Stimulated activated naive CD4-positive, alpha-beta T cell (primary cell): Measurements from ENCODE around the gene LMO2.

ENCODE experiments used
- DNase-seq, 6 experiments: peaks; one replicate each; lab custom pipeline; 2025; lab: John Stamatoyannopoulos, UW

LMO2 gene

DNA sequence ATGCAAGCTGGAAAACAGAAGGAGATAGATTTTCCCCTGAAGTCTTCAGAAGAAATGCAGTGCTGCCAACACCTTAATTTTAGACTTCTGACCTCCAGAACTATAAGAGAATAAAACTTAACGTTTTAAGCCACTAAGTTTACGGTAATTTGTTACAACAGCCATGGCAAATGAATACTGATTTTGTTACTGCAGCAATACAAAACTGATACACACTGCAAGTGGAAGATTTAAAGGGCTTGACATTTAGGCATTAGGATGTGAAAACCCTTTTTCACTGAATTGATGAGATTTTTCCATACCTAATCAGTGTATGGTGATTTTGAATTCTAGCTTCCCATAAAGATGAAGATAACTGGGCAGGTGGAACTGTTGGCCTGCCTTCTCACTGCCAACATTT, 22.1 kb upstream of the LMO2 start:
- DNase-seq: no peak

DNA sequence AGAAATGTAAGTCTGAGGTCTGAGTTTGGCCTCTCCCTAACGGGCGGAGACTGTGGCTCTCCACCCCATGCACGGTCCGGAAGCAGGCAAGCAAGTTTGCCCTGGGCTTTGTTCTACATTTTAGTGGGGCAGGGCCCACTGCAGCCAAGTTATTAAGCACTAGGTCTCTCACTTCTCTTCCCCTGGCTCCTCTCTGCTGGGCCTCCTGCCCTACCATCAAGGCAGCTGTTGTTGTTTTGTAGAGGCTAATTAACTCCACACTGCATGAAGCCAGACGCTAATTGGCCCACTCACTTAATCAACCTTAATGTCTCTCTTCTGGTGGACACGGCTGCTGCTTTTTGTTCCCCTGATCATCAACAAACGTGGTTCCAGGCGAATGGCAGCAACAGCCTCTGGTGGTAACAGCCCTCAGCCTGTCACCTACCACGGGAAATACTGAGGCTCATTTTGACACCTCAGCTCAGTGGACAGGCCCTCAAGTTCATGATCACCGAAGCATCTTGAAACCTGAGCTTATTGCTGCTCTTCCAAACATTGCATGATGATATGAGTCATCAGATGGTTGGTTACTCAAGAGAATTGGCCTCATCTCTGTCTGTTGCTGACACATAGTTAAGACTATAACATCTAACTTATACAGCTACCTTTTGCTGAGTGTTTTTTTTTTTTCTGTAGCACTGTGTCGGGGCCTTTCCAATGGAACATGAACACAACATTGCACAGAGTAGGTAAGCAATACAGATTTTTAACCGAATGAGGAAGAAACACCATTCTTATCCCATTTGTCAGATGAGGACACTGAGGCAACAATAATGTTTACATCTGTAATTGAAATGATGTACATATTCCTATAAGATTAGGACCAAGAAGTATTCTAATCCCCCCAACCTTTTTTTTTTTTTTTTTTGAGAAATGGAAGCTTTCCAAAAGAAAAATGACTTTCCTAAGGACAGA, 20.8 kb upstream of the LMO2 start:
- no peak for DNase-seq

DNA sequence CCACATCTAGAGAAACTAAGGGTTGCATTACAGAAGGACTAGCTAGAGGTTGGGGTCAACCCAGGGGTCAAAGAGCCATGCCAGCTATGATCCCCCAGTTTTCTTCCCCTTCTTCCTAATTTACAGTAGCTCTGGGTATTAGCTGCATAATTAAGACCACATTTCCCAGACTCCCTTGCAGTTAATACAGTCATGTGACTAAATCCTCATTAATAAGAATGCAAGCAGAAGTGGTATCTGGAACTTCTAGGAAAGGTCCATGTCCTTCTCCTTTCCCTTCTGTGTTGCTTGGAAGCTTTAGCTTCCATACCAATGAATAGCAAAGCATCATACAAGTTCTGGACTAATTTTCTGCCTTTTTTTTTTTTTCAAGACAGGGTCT, 19.1 kb upstream of the LMO2 start:
- DNase-seq: no peak

DNA sequence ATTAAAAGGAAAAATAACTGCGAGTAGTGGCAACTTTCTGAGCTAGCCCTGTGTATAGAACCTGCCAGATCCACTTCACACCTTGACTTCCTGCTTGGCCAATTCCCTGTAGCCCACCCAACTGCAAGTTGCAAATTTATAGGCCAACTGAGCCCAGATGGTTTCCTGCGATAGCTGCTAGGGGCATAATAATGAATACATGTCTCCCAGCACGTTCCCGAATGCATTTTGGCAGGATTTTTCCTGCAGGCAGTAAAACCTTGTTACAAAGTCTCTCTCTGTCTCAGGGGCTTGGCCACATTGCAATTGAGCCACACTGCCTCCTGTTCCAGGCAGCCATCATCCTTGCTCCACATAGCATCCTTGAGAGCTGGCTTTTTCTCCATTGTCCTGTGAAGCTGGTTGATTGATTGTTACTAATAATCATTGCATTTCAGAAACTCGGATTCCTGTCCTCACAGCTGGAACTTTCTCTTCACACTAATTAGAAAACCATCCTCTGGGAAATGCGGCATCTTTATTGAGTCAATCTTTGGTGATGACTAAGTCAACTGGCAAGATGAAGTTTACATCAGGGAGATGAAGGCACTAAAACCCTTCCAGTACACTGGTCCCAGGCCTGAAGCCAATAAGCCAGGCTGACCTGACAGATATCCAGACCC, 18.6 kb upstream of the LMO2 start:
- DNase-seq: no peak

DNA sequence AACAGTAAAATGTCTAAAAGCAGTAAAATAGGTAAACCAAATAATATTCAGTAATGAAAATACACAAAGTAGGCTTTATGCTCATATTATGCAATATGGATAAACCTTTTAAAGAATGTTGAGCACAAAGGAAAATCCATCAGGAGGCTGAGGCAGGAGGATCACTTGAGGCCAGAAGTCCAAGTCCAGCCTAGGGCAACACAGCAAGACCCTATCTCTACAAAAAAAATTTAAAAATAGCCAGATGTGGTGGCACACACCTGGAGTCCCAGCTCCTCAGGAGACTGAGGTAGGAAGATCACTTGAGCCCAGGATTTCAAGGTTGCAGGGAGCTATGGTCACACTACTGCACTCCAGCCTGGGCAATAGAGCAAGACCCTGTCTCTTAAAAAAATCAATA, 17.7 kb upstream of the LMO2 start:
- no peak for DNase-seq

DNA sequence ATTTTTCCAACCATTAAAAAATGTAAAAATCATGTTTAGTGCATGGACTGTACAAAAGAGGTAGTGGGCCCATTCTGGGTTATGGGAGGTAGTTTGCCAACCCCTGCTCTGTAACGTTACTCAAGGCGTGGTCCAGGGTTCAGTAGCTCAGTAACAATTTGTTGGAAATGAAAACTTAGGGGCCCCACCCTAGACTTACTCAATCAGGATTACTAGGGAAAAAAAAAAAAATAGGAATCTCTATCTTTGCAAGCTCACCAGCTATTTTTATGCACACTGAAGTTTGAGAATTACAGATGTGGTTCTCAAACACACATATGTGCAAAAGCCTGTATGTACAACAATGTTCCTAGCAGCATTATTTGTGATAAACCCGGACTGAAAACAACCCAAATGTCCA, 17.3 kb upstream of the LMO2 start:
- DNase-seq: no peak

DNA sequence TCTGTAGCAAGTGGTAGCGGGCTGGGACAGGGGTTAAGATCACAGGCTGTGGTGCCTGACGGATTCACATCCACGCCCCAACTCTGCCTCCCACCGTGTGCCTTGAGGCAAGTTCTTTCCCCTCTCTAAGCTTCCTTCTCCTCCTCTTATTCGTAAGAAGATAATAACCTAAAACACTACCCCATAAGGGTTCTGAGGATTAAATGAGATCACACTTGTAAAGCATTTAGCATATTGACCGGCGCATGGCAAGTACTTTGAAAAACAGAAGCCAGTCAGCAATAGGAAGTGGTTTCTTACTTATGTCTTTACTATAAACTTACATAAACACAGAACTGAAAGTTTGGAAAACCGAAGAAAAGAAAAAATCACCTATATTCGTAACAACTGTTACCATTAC, 15.5 kb upstream of the LMO2 start:
- no peak for DNase-seq

DNA sequence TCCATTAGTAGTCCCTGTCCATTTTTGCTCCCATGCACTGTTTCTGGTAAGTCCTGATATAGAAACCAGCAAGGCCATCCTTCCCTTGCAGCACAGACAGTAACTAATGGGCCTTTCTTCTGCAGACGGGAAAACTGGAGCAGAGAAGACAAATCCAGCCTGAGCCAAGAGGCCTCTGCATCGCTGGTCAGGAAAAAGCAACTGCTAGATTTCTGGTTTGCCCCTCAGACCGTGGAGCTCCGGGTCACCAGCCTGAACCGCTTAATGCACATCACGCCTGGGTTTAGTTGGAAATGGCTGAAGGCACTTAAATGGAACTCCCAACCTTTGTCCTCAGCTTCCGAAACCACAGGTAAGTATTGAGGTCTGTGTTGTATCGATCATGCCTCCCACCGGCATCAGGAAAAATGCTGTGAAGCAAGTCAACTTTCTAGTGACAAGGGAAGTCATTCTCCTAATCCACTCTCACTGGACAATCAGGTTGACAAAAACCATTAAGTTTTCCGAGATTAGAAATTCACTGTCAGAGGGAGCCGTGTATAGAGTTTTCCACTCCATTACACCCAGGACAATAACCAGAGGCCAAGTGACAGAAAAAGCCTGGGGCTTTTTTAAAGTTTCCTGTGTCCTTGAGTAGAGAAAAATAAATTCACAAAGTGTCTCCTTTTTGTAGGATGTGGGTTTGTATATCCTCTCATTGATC, 14.8 kb upstream of the LMO2 start:
- DNase-seq: no peak

- no peak for DNase-seq
Measured at GRCh38 chr11:33904102-33904501, 12.2 kb upstream of the LMO2 start.

DNA sequence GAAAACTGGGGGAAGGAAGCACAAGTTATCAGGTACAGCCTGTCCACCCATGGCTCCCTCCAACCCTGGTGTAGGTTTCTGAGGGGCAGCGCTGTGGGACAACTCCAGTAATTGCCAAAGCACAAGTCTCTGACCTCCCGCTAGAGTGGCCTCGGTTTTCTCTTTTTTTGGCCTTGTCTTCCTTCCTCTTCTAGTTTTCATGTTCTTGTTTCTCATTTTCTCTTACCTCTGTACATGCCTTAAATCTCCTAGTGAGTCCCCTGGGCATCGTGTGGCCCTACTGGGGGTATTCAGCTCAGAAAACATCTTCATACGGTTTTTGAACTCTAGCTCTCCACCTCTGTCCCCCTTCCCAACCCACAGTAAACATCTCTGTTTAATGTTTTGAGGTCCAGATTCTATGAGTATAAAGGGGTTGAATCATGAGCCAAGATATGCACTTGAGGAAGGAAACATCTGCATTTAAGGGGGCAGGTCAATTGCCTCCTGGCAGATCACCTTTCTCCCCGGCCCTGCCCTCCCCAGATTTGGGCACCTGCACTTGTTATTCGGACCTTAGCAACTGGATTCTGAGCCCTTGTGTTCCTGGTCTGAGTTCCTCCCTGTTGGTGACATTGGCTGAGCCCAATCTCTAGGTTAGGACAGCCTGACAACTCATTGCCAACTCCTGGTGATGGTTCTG, 8.4 kb upstream of the LMO2 start:
- no peak for DNase-seq

GRCh38 chr11:33899400-33900037, 7.6 kb upstream of the LMO2 start:
- DNase-seq: no peak

GRCh38 chr11:33898957-33899356, 7.1 kb upstream of the LMO2 start:
- no peak for DNase-seq

DNA sequence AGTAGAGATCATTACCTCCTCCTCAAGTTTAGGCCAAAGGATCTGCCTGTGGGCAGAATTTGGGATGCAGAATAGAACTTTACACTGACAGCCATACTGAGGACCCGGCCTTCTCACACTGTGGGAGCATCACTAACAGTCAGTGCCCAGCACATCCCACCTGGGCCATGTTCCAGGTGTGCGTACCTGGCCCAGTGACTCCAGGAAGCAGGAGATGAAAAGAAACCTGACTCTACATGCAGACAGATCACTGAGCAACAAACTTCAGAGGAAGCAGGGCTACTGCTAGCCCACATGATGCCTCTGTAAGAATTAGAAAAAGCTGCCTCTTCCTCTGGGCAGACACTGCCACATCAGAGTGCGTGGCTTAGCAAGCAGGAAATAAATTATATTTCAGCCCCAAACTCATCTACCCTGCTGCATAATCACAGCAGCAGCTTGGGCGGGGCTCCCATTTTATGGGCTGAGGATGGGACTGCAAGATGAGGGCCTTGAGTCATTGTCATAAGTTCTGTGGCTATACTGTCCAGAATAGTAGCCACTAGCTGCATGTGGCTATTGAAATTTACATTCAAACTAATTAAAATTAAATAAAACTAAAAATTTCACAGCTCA, 6.0 kb upstream of the LMO2 start:
- no peak for DNase-seq

DNA sequence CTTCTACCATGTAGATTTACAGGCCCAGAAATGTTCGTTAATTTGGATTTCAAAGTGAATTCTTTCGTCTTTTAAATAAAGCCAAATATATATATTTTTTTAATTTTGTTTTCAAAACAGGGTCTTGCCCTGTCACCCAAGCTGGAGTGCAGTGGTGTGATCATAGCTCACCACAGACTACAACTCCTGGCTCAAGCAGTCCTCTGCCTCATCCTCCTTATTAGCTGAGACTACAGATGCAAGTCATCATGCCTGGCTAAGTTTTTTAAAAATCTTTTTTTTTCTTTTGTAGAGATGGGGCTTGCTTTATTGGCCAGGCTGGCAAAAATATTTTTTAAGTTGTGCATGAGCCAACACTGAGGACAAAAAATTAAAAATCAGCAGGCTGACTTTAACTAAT, 5.0 kb upstream of the LMO2 start:
- no peak for DNase-seq

DNA sequence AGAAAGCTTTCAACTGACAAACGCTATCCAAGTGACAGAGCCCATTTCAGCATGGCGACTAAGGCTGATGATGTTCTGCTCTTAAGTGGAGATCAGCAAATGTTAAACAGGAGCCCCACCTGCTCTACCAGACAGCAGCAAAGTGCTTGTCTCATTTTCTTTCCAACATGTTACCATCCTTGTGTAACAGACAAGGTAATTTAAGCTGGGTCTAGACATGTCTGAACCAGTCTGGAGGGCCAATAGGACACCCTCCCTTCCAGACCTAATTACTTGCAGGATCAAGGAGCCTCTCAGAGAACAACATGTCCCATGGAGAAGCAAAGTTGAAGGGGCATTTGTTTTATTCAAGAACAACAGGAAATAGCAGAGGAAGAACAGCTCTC, 3.9 kb upstream of the LMO2 start:
- DNase-seq: no peak

- DNase-seq: no peak
Measured at GRCh38 chr11:33894398-33894746, 2.5 kb upstream of the LMO2 start.

DNA sequence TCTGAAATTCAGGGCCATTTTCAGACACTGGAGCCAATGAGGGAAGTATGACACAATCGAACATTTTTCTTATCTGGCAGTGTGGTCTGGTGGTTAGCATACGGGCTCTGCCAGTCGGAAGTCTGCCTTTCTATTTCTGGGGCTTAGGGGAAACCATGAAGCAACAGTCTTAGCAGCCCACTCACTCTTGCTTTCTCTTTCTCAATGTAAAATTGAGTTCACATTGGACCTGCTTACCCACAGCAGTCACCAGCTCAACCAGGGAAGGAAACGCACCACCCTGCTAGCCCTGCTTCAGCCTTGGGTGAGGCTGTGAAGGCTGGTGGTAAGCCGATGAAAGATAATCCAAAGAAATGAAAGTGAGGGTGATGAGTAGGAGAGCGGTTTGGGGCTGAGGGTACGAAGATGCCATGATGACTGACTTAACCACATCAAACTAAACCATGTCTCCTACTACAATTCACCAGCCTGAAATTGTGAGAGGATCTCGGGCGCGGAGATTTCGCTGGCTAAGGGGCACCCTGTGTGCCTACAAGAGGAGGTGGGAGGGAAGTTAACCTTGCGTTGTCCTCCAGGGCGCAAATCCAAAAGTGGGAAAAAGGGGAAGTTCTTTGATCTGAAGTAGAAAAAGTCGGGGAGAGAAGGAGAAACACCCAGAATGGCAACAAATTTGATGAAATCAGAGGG, 2.0 kb upstream of the LMO2 start:
- peak; percentile 21 to 83 (median 49) for DNase-seq

DNA sequence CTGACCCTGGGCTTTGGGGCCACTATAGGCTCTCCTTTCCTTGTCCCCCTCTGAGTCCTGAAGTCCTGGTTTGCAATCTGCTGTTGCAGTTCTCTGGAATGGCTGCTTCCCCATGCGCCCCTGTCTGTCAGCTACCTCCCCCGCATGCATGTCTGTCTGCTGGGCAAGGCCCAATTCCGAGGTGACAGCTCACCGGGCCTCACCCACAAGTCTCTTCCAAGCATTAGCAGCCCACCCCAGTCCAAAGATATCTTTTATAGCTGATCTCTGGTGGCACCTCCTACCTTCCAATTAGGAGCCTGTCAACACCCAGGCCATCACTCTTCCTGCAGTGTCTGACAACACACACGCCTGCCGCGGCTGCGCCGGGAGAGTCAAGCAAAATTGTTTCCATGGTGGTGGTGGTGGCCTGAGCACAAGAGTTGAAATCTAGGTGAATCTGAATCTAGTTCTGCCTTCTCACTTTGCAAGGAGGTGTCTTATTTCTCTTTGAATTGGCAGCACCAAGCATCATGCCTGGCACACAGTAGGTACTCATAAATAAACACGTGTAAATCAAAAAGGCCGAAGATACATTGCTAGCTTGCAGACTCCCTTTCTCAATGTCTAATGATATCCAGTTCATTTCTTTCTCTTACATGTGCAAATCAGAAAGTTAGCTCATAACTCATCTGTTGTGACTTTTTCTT, 1.2 kb upstream of the LMO2 start:
- DNase-seq: no peak

DNA sequence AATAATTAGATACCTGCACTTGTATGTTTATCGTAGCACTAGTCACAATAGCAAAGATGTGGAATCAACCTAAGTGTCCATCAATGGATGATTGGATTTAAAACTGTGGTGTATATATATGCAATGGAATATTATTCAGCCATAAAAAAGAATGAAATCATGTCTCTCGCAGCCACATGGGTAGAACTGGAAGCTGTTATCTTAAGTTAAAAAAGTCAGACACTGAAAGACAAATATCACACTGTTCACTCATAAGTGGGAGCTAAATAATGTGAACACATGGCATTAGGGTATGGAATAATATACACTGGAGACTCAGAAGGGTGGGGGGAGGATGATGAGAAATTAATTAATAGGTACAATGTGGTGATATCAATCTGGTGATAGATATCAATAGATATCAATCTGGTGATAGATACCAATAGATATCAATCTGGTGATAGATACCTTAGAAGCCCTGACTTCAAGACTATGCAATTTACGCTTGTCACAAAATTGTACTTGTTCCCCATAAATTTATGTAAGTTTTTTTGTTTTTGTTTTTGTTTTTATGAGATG, 2.0 kb downstream of the LMO2 start:
- DNase-seq: no peak

GRCh38 chr11:33889296-33889695, 2.6 kb downstream of the LMO2 start:
- DNase-seq: no peak
